ENCODE measurements around the gene DLX2.
A peak's percentile ranks its signal among the peaks of the same experiment; 100 is the strongest.
"Not testable (repeated sequence)": the region's sequence is repeated elsewhere in the genome, so short reads cannot be mapped to it uniquely, and the experiment has no call there.

Gene DLX2

GRCh38 chr2:172102391-172103359 lies at the start of gene DLX2:
Gene DLX2 (minus strand): TSS chr2:172102900. CDS start chr2:172102538, 362 bp downstream.
- intact Hi-C loops (cut with DNase I): loop anchor here (5.0 kb wide), 1 partner anchor 290 kb away; no protein-coding TSS in a partner anchor
- peak; percentile 56 to 95 (median 71) for DNase-seq

GRCh38 chr2:172147944-172148650 lies 45.4 kb upstream of the DLX2 start:
- intact Hi-C loops (cut with DNase I): no loop called here
- DNase-seq: no peak

GRCh38 chr2:172143817-172144216 lies 41.1 kb upstream of the DLX2 start:
- intact Hi-C loops (cut with DNase I): no loop called here
- no peak for DNase-seq

- DNase-seq; intact Hi-C loops (cut with DNase I): not testable (repeated sequence)
These were observed 36.0 kb upstream of the DLX2 start for GRCh38 chr2:172138727-172139126.

- no peak for DNase-seq
- intact Hi-C loops (cut with DNase I): no loop called here
These were observed 35.2 kb upstream of the DLX2 start for GRCh38 chr2:172137943-172138342.

- no peak for DNase-seq
- intact Hi-C loops (cut with DNase I): no loop called here
These were observed 34.4 kb upstream of the DLX2 start for GRCh38 chr2:172137109-172137508.

GRCh38 chr2:172135446-172135845 lies 32.7 kb upstream of the DLX2 start:
- no peak for DNase-seq
- intact Hi-C loops (cut with DNase I): no loop called here

GRCh38 chr2:172134270-172134669 lies 31.6 kb upstream of the DLX2 start:
- no peak for DNase-seq
- intact Hi-C loops (cut with DNase I): no loop called here

GRCh38 chr2:172131713-172132555 lies 29.2 kb upstream of the DLX2 start:
- no peak for DNase-seq
- intact Hi-C loops (cut with DNase I): no loop called here

GRCh38 chr2:172129404-172129803 lies 26.7 kb upstream of the DLX2 start:
- intact Hi-C loops (cut with DNase I): no loop called here
- no peak for DNase-seq

GRCh38 chr2:172128484-172128883 lies 25.8 kb upstream of the DLX2 start:
- DNase-seq: no peak
- intact Hi-C loops (cut with DNase I): no loop called here

- no peak for DNase-seq
These were observed 17.4 kb upstream of the DLX2 start for GRCh38 chr2:172120118-172120517.

GRCh38 chr2:172119089-172119488 lies 16.4 kb upstream of the DLX2 start:
- no peak for DNase-seq
- intact Hi-C loops (cut with DNase I): loop anchor here (10.0 kb wide), 1 partner anchor 194 kb away; the partner anchor contains the start of gene HAT1

More at GRCh38 chr2:172120118-172120517, 17.4 kb upstream of the DLX2 start:
- intact Hi-C loops (cut with DNase I): no loop called here

- intact Hi-C loops (cut with DNase I): loop anchor here (10.0 kb wide), 1 partner anchor 191 kb away; the partner anchor contains the start of gene HAT1
- DNase-seq: peak in 1 of 10 donors; percentile 61
These were observed 13.4 kb upstream of the DLX2 start for GRCh38 chr2:172116107-172116506.

GRCh38 chr2:172114579-172114978 lies 11.9 kb upstream of the DLX2 start:
- no peak for DNase-seq
- intact Hi-C loops (cut with DNase I): loop anchor here (10.0 kb wide), 1 partner anchor 190 kb away; the partner anchor contains the start of gene HAT1

- DNase-seq: not testable (repeated sequence)
- intact Hi-C loops (cut with DNase I): loop anchor here (10.0 kb wide), 1 partner anchor 189 kb away; the partner anchor contains the start of gene HAT1
These were observed 11.5 kb upstream of the DLX2 start for GRCh38 chr2:172114176-172114575.

GRCh38 chr2:172113617-172114016 lies 10.9 kb upstream of the DLX2 start:
- intact Hi-C loops (cut with DNase I): loop anchor here (2.0 to 10.0 kb wide), 2 partner anchors 189 to 539 kb away; partner anchors contain the start of gene HAT1
- DNase-seq: no peak

- intact Hi-C loops (cut with DNase I): loop anchor here (5.0 to 10.0 kb wide), 2 partner anchors 185 to 408 kb away; partner anchors contain the start of gene HAT1
- DNase-seq: peak in 1 of 10 donors; percentile 59
These were observed 7.5 kb upstream of the DLX2 start for GRCh38 chr2:172109988-172110811.
